HG02885 (cell line): ENCODE measurements around the gene BCL3.

Experiments
- ATAC-seq: cut with Tn5 transposase; IDR thresholded peaks from one replicate; pipeline ENCODE4 v1.9.1; 2021; ENCODE audit warnings: mild to moderate bottlenecking; ENCODE audit not compliant: unreplicated experiment, poor library complexity

BCL3 gene

DNA sequence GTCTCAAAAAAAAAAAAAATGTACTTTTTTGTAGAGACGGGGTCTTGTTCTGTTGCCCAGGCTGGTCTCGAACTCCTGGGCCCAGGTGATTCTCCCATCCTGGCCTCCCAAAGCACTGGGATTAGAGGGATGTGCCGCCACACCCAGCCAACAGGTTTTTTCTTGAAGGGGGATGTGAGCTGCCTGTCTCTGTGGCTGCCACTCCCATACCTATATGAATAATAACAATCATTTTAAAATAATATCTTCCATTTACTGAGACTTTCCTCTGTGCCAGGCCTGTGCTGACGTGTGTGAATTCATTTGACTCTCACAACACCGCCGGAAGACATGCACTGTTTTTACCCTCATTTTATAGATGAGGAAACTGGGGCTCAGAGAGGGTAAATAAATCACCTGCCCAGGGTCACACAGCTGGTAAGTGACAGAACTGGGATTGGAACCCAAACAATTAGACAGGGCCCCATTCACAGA is 7.2 kb upstream of the BCL3 start:
- no peak for ATAC-seq

DNA sequence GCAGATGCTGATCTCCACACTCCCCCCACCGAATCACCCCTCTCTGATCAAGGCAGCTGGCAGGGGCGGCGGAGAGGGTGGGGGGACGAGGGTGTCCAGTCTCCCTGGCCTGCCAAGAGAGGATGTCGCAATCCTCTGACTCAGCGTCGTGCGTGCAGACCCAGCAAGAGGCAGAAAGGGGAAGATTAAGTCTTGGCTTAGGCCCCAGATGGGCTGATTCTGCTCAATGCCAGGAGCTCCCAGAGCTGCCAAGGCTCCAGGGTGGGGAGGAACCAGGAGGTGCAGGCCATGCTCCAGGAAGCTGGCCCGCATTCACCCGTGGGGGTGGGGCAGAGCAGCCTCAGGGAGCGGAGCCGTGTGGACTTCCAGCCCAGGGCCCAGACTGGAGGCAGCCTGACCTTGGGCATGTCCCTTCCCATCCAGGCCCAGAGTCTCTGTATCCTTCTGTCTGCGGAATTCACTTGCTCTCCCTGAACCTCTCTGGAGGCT is 6.6 kb upstream of the BCL3 start:
- no peak for ATAC-seq

DNA sequence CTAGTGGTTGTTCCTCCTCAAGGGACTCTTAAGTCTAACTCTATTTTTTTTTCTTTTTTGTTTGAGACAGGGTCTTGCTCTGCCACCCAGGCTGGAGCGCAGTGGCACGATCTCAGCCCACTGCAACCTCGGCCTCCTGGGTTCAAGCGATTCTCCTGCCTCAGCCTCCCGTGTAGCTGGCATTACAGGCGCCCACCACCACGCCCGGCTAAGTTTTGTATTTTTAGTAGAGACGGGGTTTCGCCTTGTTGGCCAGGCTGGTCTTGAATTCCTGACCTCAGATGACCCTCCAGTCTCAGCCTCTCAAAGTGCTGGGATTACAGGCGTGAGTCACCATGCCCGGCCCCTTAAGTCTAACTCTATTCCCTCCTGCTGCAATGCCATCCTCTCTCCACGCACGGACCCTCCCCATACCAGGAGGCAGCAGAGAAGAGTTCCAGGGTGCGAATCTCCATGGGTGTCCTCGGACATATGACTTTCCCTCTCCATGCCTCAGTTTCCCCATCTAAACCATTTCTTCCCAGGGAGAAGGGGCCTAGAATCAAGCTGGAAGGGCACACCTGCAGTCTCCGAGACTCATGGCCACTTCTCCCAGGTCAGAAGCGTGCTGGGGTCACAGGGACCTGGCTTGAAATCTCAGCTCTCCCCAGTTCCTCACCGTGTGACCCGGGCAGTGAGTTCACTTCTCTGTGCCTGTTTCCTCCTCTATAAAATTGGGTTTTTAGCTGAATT is 6.0 kb upstream of the BCL3 start:
- no peak for ATAC-seq

DNA sequence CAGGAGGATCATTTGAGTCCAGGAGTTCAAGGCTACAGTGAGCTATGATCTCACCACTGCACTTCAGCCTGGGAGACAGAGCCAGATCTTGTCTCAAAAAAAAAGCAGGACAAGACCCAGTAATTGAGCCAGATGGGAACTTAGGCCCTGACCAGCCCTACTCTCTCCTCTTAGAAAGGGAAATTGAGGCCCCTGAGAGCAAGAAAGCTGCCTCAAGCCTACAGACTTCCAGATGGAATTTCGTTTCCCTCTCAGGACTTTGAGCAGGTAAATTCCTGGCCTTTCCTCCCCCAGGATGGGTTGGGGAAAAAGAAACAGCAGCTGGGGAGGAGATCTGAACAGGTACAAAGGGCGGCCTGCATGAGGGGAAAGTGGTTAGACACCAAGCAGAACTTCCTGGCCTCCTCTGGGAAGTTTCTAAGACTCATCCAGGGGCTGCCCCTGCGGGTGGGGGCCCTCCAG is 3.6 kb upstream of the BCL3 start:
- ATAC-seq = no peak

DNA sequence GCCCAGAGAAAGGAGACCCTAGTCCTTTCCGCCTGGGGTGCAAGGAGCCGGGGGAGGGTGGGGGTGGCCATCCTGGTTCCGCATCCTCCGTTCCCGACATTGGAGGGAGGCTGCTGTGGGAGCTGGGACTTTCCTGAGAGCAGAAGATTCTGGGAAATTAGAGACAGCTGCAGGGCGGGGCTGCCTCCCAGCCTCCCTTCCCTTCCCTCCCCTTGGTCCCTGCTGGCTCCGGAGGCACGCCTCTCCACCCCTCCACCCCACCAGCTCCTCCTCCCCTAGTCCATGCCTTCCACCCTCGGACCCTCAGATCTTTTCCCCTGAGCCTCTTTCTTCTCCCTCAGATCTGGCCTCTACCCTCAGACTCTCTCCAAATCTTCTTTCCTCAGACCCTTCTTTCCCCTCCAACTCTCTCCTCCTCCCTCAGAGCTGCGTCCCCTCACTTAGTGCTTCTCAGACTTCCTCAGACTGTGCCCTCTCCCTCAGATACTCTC is 3.1 kb upstream of the BCL3 start:
- ATAC-seq = no peak

DNA sequence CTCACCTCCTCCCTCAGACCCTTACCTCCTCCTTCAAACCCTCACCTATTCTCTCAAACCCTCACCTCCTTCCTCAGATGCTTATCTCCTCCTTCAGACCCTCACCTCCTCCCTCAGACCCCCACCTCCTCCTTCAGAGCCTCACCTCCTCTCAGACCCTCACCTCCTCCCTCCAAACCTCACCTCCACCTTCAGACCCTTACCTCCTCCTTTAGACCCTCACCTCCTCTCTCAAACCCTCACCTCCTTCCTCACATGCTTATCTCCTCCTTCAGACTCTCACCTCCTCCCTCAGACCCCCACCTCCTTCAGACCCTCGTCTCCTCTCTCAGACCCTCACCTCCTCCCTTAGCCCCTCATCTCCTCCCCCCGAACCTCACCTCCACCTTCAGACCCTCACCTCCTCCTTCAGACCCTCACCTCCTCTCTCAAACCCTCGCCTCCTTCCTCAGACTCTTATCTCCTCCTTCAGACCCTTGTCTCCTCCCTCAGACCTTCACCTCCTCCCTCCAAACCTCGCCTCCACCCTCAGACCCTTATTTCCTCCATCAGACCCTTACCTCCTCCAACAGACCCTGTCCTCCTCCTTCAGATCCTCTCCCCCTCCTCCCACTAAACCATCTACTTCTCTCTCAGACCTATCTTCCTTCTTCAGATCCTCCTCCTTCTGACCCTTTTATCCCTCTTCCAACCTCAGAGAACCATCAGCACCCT is 2.5 kb upstream of the BCL3 start:
- no peak for ATAC-seq

DNA sequence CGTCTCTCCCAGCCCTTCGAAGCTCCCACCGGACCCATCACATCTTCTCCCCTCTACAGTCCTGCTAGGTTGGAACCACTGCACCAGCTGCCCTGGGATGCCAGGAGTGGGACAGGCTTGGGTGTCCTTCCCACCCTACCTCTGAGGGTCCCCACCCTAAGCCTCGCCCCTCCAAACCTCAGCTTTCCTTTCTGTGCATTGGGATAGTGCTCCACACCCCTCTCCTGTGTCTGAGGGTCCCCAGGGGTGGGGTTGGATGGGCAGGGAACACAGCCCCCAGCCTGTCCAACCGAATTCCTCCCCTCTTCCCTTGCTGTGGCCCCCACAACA is 1.9 kb upstream of the BCL3 start:
- ATAC-seq = no peak

DNA sequence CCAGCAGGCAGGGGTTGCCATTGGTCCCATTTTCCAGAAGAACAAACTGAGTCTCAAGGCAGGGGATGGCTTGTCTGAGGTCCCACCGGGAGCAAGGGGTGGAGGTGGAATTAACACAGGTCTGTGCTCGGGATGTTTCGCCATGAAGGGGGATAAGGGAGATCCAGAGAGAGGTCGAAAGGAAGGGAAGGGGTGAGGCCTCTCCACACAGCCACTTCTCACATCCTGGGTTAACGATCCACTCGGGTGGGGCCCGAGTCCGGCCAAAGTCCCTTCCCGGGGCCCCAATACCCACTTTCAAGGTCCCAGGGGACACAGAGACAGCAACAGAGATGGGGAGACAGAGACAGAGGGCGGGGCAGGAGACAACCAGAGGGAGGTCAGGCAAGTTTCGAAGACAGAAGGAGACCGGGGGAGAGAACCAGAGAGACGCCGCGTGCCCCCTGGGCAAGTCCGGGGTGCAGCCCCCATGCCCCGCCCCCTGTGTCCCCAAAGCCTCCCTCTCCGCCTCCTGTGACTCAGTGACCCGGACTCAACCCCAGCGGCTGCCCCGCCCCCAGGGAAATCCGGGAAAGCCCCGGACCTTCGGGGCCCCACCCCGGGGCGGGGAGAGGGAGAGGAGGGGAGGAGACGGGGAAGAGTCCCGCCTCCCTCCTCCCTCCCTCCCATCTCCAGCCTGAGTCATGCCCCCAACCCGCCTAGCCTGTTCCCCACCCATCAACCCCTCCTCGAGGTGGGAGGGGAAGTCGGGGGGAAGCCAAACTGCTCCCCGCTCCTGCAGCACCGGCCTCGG is 1.4 kb upstream of the BCL3 start:
- peak; percentile 59 for ATAC-seq

DNA sequence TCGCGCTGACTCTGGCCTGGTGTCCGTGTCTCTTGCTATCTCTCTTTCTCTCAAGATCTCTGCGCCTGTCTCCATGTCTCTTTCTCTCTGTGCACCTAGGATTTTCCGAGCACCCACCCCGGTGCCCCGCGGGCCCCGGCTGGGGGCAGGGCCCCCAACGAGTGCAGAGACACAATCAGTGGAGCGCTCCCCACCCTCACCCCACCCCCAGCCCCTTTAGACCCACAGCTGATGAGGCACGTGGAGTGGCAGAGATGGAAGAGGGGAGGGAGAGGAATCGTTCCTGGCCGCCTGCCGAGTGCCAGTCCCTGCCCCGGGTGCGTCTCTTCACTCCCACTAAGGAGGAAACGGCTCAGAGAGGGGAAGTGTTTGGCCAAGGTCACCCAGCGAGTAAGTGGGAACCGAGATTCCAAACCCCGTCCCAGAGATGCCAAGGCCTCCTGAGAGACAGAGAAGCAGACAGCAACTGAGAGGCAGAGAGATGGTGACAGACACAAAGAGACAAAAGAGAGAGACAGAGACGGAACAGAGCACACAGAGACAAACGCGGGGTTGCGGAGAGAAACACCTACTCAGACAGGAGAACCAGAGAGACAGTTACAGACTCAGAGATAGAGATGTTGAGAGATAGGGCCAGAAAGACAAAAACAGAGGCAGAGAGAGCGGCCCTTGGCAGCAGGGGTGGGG is 626 bp upstream of the BCL3 start:
- ATAC-seq = peak; percentile 27

DNA sequence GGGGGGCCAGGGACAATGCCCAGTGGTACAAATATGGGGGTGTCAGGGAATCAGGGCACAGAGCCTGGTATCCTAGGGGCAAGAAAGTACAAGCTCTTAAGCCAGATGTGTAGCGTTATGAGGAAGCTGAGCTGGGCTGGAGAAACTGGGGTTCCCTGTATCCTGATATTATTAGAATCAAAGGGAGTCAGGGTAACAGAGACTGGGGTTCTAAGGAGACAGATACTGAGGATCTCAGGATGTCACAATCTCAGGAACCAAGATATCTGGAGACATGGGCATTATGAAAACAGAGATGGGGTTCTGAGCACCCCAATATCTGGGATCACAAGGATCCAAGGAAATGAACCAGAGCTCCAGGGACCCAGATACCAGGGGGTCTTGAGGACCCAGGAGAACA is 784 bp downstream of the BCL3 start:
- no peak for ATAC-seq

DNA sequence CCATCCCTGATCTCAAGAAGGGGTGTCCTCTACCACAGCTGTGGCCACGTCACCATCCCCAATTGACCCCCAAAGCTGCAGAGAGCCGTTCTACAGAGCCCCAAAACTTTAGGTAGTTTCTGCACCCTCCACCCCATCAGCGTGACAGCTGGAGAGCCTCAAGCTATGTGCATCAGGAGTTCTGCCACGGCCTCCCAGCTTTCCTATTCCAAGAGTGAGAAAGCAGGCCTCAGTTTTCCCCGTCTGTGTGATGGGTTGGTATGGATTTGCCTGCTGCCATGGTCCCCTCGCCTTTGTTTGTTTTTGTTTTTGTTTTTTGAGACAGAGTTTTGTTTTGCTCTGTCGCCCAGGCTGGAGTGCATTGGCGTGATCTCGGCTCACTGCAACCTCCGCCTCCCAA is 1.5 kb downstream of the BCL3 start:
- ATAC-seq = no peak

DNA sequence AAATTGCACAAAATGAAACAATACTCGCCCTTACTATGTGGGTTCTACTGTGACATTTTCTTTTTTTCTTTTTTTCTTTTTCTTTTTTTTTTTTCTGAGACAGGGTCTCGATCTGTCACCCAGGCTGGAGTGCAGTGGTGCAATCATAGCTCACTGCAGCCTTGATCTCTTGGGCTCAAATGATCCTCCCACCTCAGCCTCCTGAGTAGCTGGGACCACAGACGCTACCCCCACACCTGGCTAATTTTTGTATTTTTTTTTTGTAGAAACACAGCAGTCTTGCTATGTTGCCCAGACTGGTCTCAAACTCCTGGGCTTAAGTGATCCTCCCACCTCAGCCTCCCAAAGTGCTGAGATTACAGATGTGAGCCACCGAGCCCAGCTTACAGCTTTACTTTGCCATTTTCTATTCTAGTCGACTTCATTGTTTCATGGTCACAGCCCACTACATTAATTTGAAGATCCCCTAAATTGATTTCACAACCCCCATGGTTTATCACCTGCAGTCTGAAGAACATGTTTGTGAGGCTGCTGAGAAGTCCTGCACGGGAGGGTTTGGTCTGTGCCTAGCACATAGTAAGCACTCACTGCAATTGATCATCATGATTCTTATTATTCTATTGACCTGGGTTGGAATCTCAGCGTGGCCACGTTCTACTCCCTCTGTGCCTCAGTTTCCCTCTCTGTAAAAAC is 3.8 kb downstream of the BCL3 start:
- ATAC-seq = no peak

DNA sequence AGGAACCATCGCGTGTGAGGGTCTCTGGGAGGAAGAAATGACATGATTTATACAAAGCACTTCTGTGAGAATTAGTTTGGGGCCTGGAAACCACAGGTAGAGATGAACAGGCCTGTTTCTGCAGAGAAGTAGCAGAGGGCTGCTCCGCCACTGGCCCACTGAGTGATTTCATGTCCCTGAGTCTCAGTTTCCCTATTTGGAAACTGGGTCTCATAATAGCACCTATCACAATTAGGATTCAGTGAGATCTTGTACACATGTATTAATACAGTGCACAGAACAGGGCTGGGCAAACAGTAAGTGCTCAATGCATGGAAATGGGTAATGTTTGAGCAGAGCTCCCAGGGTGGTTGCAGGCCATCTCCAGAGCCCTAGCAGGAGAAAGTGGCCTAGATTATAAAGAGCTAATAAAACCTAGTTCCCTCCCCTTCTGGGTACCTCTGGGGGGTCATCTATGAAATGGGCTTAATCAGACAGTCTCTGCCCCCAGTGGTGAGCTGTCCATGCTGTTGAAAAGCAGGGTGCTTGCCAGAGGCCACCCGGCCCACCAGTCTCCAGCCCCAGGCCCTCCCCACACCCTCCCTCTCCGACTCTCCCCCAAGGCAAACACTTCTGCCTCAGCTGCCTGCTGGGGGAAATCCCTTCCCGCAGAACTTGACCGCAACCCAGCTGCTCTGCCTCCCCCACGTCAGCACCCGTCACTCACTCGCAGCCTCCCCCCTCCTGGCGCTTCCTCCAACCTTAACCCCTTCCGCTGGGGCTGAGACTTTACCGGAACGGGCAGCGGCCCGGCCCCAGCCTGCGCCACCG is 4.5 kb downstream of the BCL3 start:
- ATAC-seq = peak; percentile 75

DNA sequence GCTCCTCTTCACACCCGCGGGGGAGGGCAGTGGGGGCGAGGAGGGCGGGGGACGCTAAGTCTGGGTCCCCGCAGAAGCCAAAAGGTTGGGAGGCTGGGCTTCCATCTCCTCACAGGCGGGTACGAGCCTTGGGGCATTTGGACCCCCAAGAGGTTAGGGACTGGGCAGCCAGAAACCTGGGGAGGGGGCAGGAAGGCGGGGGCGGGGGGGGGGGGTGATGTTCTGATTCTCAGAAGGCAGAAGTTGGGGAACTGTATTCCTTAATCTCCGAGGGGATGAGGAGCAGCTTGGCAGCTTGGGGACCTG is 5.1 kb downstream of the BCL3 start:
- ATAC-seq = no peak

DNA sequence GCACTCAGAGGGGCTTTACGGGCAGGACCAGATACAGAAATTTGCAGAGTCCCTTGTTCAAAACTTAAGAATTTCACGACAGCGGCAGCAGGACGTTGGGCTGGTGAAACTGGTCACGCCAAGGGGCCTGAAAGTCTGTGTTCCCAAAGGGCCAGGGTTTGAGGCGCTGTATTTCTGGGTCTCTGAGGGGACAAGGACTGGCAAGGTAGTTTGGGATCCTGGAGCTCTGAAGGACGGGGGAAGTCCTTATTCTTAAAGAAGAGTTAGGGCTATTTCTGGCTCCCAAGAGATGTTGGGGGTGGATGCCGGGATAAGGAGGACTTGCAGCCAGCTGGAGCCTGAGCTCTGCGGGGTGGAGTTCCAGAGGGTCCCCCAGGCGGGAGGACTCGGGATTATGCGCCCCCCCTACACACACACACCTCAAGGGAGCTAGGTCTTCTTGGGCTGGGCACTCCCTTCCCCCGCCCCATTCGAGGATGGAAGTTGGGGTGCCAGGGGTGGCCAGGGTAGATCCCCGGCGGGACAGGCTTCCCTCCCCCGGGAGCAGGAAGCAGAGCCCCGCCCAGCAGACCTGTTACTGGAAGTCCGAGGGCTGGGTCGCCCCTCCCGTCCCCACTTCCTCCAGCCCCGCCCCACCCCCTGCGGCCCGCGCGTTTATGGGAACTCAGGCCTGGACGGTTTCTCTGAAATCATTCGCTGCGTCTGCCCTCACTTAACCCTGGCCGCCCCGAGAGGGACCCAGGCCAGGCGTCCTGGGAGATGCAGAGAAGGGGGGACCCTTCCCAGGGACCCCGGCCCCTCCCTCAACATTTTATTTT is 5.6 kb downstream of the BCL3 start:
- peak; percentile 38 for ATAC-seq

DNA sequence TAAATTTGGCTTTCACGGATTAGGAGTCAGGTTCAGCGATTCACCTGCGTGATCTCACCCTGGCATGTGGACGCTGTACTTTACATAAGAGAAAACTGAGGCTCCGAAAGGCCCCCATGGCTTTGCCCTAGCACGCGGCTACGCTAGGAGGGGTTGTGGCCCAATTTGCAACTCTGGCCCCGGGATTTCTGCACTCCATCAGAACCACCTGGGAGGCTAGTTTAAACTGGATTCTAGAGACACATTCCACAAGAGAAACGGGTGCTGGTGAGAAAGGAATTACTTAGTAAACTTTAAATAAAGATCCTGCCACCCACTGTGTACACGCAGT is 6.2 kb downstream of the BCL3 start:
- no peak for ATAC-seq

DNA sequence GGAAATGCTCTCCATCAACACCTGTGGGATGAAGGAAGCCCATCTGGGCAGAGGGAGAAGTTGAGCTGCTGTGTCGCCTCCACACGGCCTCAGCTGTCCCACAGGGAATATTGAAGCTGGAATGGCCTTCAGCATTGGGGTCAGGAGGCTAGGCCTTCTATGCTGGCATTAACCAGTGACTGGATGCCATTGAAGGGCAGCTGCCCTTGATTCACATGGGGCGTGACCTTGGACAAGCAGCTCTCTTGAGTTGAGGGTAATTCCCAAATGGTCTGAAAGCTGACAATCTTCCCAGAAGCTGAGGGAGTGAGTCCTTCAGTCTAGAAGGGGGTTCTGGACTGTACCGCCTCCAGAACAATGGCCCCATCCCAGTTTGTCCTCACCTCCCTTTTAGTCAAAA is 6.7 kb downstream of the BCL3 start:
- no peak for ATAC-seq

DNA sequence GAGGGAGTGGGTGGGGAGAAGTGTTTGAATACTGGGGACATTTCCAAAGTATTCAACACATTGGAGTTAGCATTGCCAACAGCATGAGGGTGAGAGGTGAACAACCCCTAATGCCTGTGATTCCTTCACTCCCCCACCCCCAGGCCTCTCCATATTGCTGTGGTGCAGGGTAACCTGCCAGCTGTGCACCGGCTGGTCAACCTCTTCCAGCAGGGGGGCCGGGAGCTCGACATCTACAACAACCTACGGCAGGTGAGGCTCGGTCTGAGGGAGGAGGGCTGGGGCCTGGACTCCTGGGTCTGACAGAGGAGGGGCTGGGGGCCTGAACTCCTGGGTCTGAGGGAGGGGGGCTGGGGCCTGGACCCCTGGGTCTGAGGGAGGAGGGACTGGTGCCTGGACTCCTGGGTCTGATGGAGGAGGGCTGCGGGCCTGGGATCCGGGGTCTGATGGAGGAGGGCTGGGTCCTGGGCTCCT is 7.6 kb downstream of the BCL3 start:
- no peak for ATAC-seq
